ENCODE measurements around the gene RANBP3. TPM values are rescaled to one million over a fixed set of nuclear protein-coding genes. Genes with fewer than 3 reads are reported as not detected.

RANBP3 gene
- total and polyA plus RNA-seq, 2 of the 8 experiments (the other 6 are each of a cell fraction or from before 2014, with no cell fraction given): 95.4 to 122 TPM

DNA sequence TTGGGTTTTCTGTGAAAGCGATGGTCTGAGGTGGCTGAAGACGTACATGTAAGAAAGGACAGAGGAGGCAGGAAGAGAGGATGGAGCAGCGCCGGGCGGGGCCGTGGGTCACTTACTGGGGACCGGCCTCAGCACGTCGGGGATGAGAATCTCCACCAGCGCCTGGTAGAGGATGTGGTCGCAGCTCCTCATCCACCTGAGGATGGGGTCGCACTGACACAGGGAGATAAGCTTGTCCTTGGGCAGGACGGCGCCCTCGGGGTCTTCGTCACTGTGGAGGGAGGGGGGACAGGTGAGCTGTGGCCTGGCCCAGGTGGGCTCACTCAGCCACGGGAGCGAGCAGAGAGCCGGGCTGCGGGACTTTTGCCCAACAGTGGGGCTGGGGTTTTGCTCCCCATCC is 29.0 kb upstream of the RANBP3 start:
- Histone ChIP-seq H2BK20ac (ENCODE audit: low read length) (no peak overlapping the region), H3K4ac (replicated peaks; ENCODE audit: insufficient read length, low read depth, low read length) (no peak overlapping the region), H2BK15ac (ENCODE audit: low read length) (no peak overlapping the region), H3K27me3 (replicated peaks in 1 of 4; ENCODE audit: control insufficient read depth in 3 of 4, extremely low read depth in 1 of 4, insufficient read depth in 3 of 4, low read length in 3 of 4) (no peaks in the 10 kb centered on the region), H3K4me3 (ENCODE audit: extremely low read depth in 1 of 4, insufficient read depth in 2 of 4, low read depth in 3 of 4, low read length in 4 of 4) (no peak overlapping the region), H4K91ac (replicated peaks; ENCODE audit: insufficient read length, low read length) (no peak overlapping the region), H3K4me1 (replicated peaks in 1 of 4; ENCODE audit: control insufficient read depth in 3 of 4, insufficient read depth in 4 of 4, low read length in 3 of 4) (no peaks in the 10 kb centered on the region; a peak in 1 of 7 replicates), H2BK12ac (ENCODE audit: low read depth, low read length) (no peak overlapping the region), H3K23me2 (ENCODE audit: low read depth, low read length) (no peaks in the 10 kb centered on the region), H3K9ac (replicated peaks in 1 of 4; ENCODE audit: extremely low read depth in 1 of 4, low read depth in 3 of 4, low read length in 3 of 4) (no peak overlapping the region), H3K79me2 (ENCODE audit: control insufficient read depth in 1 of 2, insufficient read depth in 2 of 2, low read length in 2 of 2) (no peaks in the 10 kb centered on the region), H2BK120ac (replicated peaks; ENCODE audit: low read depth, low read length) (no peak overlapping the region), H3K9me3 (ENCODE audit: insufficient read depth in 2 of 2, low read depth in 1 of 2, low read length in 1 of 2) (no peaks in the 10 kb centered on the region), H2AK5ac (ENCODE audit: low read depth, low read length) (no peak overlapping the region), H2BK5ac (ENCODE audit: low read depth, low read length) (no peak overlapping the region), H3K36me3 (ENCODE audit: control insufficient read depth in 2 of 4, insufficient read depth in 4 of 4, low read length in 3 of 4) (no peaks in the 10 kb centered on the region), H3K56ac (replicated peaks; ENCODE audit: insufficient read length, low read depth, low read length) (no peak overlapping the region), H3K4me2 (ENCODE audit: insufficient read depth in 1 of 2, low read depth in 2 of 2, low read length in 2 of 2) (no peak overlapping the region), H3K79me1 (ENCODE audit: low read depth, low read length) (no peaks in the 10 kb centered on the region), H3K14ac (ENCODE audit: insufficient read length) (no peak overlapping the region), H2AFZ (ENCODE audit: low read length) (no peak overlapping the region), H4K8ac (ENCODE audit: extremely low read depth, insufficient read depth, low read length) (no peak overlapping the region), H3K18ac (ENCODE audit: extremely low read depth, low read length) (no peak overlapping the region; the same call in 1 of the 2 replicates), H3K23ac (ENCODE audit: insufficient read length) (no peak overlapping the region), H3K27ac (ENCODE audit: low read depth, low read length) (no peak overlapping the region), H4K20me1 (replicated peaks in 1 of 2; ENCODE audit: control insufficient read depth in 1 of 2, insufficient read depth in 2 of 2, low read length in 2 of 2) (peaks cover 0 to 3% of the 10 kb centered on the region in 2 experiments), H4K5ac (ENCODE audit: insufficient read length, low read depth, low read length) (no peak overlapping the region)
- no peak for DNase-seq (ENCODE audit: low read depth in 1 of 2, low spot score in 2 of 2)
- ChIA-PET CTCF (ENCODE audit: partially characterized antibody) (interaction anchor here (0.9 to 4.7 kb wide), 4 partner anchors 10 to 39 kb away, joined by 3 to 44 read pairs (median 18); no protein-coding TSS in a partner anchor), POLR2A (ENCODE audit: partially characterized antibody) (interaction anchor here (0.8 kb wide), 1 partner anchor 11 kb away, joined by 3 read pairs; no protein-coding TSS in a partner anchor)
- no peak for TF ChIP-seq SAP30 (IDR thresholded peaks at IDR 0.05; ENCODE audit: insufficient read depth, insufficient replicate concordance, low read length)
- TF ChIP-seq, protein P1, sequence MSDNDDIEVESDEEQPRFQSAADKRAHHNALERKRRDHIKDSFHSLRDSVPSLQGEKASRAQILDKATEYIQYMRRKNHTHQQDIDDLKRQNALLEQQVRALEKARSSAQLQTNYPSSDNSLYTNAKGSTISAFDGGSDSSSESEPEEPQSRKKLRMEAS (IDR thresholded peaks at IDR 0.05): no peak
- 91% methylated on average over 20 of the region's 20 CpGs; no CpG with 5 or more reads in 1 of the 2 experiments for WGBS, 2 experiments (ENCODE audit: extremely low coverage in 1 of 2, insufficient coverage in 1 of 2, insufficient read length in 1 of 2, insufficient replicate concordance in 2 of 2, low coverage in 1 of 2, low lambda C conversion rate in 2 of 2, missing lambda C conversion rate in 1 of 2)
- no peak for FAIRE-seq

Measured in H1 (cell line).